Measurements from ENCODE around the gene SMARCB1.
A peak's percentile ranks its signal among the peaks of the same experiment; 100 is the strongest.

SMARCB1 gene

DNA sequence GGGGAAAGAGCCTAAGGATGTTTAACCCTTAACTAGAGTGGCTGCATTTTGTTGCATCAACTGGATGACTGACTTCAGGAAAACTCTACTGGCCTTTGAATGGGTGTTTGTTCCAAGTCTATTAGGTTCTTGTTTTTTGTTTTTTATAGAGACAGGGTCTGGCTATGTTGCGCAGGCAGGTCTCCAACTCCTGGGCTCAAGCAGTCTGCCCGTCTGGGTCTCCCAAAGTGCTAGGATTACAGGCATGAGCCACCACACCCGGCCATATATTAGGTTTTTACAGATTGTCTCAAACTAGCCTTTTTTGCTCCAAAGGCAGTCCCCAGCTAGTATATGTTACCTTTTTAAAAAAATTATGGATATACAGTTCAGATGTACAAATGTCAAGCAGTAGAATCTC, 1.1 kb downstream of the SMARCB1 start:
- TF ChIP-seq, protein P1, sequence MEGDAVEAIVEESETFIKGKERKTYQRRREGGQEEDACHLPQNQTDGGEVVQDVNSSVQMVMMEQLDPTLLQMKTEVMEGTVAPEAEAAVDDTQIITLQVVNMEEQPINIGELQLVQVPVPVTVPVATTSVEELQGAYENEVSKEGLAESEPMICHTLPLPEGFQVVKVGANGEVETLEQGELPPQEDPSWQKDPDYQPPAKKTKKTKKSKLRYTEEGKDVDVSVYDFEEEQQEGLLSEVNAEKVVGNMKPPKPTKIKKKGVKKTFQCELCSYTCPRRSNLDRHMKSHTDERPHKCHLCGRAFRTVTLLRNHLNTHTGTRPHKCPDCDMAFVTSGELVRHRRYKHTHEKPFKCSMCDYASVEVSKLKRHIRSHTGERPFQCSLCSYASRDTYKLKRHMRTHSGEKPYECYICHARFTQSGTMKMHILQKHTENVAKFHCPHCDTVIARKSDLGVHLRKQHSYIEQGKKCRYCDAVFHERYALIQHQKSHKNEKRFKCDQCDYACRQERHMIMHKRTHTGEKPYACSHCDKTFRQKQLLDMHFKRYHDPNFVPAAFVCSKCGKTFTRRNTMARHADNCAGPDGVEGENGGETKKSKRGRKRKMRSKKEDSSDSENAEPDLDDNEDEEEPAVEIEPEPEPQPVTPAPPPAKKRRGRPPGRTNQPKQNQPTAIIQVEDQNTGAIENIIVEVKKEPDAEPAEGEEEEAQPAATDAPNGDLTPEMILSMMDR (IDR thresholded peaks at IDR 0.05; ENCODE audit: low read depth, low read length) = no peak
- no peak for DNase-seq (ENCODE audit: extremely low read depth, low read depth)

DNA sequence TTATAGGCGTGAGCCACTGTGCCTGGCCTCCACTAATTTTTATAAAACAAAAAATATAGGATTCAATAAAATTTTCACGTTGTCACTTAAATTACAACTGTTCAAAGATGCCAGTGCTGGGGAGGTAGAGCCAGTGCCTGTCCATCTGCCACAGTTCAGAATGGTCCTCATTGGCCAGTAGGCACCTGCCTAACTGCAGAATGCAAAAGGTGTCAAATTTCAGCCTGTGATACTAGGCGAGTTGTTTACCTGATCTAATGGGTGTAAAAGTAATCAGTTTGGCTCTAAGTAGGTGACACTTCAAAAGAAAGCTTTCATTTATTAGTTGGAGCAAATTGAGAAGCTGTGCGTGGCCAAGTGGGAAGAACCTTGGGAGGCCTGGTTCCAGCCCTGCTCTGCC, 2.4 kb downstream of the SMARCB1 start:
- TF ChIP-seq, protein P1 (IDR thresholded peaks at IDR 0.05; ENCODE audit: low read depth, low read length) = no peak
- no peak for DNase-seq (ENCODE audit: extremely low read depth, low read depth)

DNA sequence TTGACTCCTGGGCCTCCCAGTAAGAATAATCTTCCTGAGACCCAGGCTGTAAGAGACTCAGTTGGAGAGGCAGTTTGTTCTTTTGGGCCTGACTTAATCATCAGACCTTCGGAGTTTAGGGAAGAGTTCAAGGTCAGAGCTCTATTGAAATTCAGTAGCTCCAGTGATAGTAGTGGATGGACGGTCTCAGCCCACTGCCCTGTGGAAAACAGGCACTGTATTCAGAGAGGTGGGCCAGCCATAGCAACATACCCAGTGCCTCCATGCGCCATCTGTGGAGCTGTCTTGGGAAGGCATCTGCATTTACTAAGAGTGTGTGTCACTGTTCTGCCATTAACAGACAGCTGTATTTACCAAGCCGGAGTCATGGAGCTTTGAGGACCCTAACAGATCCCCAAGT, 2.9 kb downstream of the SMARCB1 start:
- TF ChIP-seq, protein P1 (IDR thresholded peaks at IDR 0.05; ENCODE audit: low read depth, low read length) = no peak; the same call in none of the 2 replicates
- no peak for DNase-seq (ENCODE audit: extremely low read depth, low read depth)

DNA sequence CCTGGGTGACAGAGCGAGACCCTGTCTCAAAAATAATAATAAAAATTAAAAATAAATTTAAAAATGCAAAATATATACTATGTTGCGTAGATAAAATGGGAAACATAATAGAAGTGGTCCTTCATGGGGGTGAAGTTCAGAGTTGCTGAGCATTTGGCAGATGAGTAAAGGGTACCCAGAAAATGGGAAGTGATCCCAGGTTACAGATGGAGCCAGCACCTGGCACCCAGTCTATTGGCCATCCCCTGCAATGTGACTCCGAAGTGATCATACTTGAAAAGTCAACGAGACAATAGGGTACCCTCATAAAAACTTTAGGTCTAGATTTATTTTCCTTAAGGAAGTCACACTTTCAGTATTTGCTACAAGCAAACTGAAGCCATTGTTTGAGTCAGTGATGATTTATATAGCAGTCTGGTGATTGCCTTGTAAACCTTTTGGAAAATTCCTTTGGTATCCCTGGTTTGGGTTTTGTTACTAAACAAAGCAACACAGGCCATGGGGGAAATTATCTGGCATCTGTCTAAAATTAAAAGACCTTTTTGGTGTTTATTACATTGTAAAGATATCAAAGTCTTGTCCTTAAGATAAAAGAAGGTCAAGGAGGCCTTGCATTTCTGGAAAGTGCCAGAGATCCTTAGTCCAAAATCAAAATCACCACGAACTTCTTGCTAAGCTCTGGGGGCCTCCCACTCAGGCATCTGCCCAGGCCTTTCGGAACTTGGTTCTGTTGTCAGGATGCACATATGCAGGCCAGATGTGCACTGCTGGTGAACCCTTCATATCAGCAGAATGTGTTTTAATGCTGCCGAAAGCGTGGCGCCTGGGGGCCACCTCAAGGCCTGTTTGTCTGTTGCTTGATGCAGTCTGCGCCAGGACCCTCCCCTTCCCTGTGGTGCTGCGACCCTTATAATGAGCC, 4.3 kb downstream of the SMARCB1 start:
- TF ChIP-seq, protein P1 (IDR thresholded peaks at IDR 0.05; ENCODE audit: low read depth, low read length) = no peak
- DNase-seq (ENCODE audit: extremely low read depth, low read depth) = peak; percentile 89

DNA sequence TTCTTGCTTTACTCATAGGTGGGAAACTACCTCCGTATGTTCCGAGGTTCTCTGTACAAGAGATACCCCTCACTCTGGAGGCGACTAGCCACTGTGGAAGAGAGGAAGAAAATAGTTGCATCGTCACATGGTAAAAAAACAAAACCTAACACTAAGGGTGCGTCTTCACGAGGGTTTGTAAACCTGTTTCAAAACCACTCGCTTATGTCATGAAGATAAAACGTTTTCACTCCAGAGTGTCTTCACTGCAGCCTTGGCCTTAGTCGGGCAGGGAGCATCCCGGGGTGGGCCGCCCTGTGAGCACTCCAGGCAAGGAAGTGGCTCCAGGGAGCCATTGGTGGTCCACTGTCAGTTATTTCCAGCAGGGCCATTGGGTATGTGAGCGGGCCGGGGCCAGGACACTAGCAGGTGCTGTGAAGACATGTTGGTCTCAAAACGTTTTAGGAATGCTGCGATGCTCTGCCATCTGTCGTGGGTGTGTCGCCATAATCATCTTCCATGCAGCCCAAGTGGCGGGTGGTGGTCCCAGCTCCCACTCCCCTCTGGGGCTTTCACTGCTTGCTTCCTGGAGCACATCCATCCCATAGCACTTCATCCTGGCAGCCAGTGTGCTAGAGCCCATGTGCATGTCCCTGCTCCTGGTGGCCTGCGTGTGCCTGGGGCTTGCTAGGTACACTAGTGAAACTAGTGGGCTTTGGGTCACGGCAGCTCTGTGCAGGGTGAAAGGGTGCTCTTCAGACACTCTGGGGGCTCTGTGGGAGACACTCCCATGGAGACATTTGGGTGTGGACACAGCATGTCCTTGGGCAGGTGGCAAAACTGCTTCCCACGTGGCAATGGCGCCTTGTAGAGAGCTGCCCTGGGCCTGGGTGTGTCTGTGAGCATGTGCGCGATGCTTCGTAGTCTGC, 5.2 kb downstream of the SMARCB1 start:
- no peak for DNase-seq (ENCODE audit: extremely low read depth, low read depth)
- TF ChIP-seq, protein P1 (IDR thresholded peaks at IDR 0.05; ENCODE audit: low read depth, low read length) = no peak

DNA sequence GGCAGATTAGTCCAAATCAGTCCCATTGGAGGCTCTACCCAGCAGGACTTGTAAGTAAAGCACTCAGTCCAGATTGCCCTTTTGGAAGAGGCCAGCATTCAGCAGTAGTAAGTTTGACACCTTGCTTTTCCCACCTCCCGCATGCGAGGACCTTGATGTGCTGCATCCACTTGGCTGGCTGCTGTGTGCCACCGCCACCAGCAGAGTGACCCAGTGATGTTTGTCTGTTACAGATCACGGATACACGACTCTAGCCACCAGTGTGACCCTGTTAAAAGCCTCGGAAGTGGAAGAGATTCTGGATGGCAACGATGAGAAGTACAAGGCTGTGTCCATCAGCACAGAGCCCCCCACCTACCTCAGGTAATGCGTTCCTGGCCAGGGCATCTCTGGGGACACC, 6.6 kb downstream of the SMARCB1 start:
- no peak for DNase-seq (ENCODE audit: extremely low read depth, low read depth)
- TF ChIP-seq, protein P1 (IDR thresholded peaks at IDR 0.05; ENCODE audit: low read depth, low read length) = no peak

DNA sequence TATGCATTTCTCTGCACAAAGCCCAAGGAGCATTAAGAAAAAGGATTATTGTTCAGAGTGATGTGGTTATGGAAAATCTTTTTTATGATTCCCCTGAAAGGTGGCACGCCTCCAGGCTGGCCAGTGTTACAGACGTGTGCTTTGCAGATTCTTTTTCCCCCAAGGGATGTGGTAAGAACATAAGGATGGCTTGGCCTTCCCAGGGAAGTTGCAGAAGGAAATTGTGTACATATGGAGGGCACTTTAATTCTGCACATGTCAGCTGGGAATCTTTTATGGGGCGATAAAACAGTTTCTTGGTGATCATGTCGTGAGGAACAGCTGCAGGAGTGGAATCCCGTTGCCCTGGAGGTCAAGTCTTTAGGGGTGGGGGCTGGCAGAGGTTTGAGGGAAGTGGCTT, 9.7 kb downstream of the SMARCB1 start:
- TF ChIP-seq, protein P1 (IDR thresholded peaks at IDR 0.05; ENCODE audit: low read depth, low read length) = no peak
- no peak for DNase-seq (ENCODE audit: extremely low read depth, low read depth)

Data from AG09319 (cell line).